NCI-H2029 (cell line): Measurements from ENCODE around the gene GRK3.
"Not testable (repeated sequence)": the region's sequence is repeated elsewhere in the genome, so short reads cannot be mapped to it uniquely, and the experiment has no call there.

Experiments
- DNase-seq: peaks from one replicate; lab custom pipeline; 2025; lab: John Stamatoyannopoulos, UW

Gene GRK3

GRCh38 chr22:25698978-25699377, 134.5 kb downstream of the GRK3 start:
- no peak for DNase-seq

- no peak for DNase-seq
These were observed 136.7 kb downstream of the GRK3 start for GRCh38 chr22:25701056-25701780.

DNA sequence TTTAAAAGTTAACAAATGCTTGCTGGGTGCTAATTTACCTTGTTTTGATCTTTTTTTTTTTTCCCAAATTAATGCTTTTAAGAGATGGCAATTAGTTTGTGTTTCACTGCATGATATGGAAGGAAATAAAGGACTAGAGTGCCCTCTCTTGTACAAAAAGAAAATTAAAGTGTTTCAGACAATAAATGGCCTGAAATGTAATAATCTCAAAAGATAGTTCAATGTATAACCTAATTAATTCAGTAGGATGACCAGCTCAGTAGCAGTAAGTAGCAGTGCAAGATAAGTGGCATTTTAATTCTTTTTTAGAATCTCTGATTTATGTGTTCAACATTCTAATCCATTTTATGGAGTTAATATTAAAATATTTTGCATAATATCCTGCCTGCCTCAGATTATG, 137.6 kb downstream of the GRK3 start:
- DNase-seq, result peak; percentile 8

- DNase-seq, result no peak
These were observed 138.2 kb downstream of the GRK3 start for GRCh38 chr22:25702571-25703167.

GRCh38 chr22:25704701-25705100, 140.2 kb downstream of the GRK3 start:
- DNase-seq, result no peak

GRCh38 chr22:25706197-25706596, 141.7 kb downstream of the GRK3 start:
- no peak for DNase-seq

- not testable (repeated sequence) for DNase-seq
These were observed 144.0 kb downstream of the GRK3 start for GRCh38 chr22:25708430-25708829.

DNA sequence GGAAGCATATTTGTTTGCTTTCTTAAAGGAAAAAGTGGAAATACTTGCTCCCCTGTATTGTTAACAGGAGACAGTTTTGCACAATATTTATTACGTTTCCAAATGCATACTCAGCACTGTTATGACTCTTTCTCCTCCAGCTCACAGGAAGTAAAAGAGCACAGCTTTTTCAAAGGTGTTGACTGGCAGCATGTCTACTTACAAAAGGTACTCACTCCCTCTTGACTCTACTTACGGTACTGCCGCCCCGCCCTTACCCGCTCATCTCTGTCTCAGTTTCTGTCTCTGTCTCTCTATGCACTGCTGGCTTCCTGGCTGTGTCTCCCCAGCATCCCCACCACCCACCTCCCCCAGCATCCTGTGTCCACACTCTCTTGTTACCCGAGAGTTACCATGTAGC, 145.3 kb downstream of the GRK3 start:
- no peak for DNase-seq

DNA sequence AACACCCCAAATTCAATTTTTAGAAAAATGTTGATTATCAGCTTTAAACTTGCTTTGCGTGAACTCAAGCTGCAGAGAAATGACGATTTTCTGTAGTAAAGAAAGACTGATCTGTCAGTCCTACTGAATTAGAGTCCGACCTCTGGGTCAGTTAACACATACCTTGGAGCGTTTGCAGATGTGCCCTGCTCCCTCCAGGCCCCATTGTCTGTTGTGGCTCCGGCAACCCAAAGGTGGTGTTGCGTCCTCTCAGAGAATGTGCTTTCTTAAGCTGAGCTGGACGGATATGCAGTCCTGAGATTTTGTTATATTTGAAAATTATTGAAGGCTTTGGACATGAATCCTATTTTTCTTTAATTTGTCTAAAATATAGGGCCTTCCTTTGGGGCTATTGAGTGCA, 146.0 kb downstream of the GRK3 start:
- no peak for DNase-seq

DNA sequence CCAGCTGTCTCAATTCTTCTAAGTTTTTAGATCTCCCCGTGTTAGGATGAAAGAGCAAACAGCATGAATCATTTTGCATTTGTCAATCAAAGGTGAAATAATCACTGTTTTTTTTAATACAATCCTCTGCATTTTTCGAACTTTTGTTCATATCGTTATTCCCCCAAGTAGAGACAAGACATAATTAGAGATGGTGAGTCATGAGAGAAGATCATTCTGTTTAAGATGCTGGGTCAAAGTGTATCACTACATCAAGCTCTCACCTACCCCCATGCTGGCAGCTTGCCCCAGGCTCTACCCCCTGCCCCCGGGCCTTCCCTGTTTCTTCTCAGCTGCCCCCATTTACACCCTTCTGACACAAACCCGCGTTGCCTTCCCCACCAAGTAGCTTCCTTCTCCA, 147.0 kb downstream of the GRK3 start:
- DNase-seq, result no peak

- no peak for DNase-seq
These were observed 148.4 kb downstream of the GRK3 start for GRCh38 chr22:25712661-25713400.

- no peak for DNase-seq
These were observed 149.6 kb downstream of the GRK3 start for GRCh38 chr22:25714070-25714469.

DNA sequence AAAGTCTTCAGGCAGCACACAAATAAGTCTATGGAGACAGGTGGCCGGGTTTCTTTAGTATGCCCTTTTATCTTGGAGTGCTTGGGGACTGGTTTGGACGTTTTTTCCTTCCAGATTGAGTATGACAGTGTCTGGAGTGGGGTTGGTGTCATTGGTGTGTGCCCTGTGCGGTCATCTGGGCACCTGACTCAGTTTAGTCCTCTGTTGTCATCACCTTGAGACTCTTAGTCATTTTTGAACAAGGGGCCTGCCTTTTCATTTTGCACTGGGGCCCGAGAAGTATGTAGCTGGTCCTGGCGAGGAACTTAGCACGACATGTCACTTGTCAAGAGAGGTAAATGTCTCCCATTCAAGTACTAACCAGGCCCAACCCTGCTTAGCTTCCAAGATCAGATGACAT, 150.3 kb downstream of the GRK3 start:
- DNase-seq, result no peak

DNA sequence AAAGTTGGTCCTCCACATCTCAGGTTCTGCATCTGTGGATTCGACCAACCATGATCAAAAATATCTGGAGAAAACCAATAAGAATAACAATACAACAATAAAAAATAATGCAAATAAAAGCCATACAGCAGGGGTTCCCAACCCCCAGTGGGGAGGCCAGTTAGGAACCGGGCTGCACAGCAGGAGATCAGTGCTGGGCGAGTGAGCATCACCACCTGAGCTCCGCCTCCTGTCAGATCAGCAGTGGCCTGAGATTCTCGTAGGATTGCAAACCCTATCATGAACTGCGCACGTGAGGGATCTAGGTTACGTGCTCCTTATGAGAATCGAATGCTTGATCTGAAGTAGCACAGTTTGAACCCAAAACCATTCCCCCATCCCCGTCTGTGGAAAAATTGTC, 152.2 kb downstream of the GRK3 start:
- no peak for DNase-seq

- no peak for DNase-seq
These were observed 153.8 kb downstream of the GRK3 start for GRCh38 chr22:25718135-25718840.

GRCh38 chr22:25722223-25722622, 157.7 kb downstream of the GRK3 start:
- no peak for DNase-seq

GRCh38 chr22:25722626-25723025, 158.2 kb downstream of the GRK3 start:
- no peak for DNase-seq

DNA sequence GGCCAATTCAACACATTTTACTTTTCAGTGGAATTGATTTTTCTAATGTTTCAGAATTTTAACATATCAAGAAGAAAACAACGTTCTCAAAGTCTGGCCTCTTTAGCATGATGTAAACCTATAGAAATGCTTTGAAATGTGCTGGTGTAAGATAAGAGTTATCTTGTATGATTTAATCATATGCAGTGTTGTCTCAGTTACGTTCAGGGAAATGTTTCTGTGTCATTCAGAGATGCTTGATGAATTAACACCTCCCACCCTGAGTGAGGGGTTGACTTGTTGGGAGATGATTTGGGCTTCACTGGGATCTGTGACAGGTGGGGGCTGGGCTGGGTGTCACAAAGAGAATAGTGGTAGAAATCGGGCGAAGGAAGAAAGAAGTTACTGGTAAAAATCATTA, 161.8 kb downstream of the GRK3 start:
- no peak for DNase-seq

- DNase-seq, result no peak
These were observed 163.6 kb downstream of the GRK3 start for GRCh38 chr22:25728071-25728470.

GRCh38 chr22:25729016-25729995, 164.8 kb downstream of the GRK3 start:
- DNase-seq, result no peak

DNA sequence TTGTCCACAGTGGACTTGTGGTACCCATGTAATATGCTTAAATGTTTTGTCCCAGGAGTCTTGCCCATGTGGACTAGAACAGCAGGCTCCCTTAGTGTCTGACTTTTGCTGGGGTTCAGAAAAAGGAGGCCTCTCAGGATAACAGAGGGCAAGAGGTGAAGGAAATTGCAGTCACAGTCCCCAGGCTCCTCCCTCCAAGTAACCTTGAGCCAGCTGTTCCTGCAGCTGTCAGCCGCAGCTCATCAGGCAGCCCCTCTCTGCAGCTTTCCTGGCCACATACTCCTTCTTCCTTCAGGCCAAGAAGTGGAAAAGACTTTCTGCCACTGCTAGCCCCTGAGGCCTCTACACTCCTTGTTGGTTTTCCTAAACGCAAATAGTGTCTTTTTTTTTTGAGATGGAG, 171.2 kb downstream of the GRK3 start:
- DNase-seq, result no peak
